ENCODE measurements around the gene DPY19L3.

- no peak for TF ChIP-seq CTCF (IDR thresholded peaks at IDR 0.05)
- no peak for TF ChIP-seq POLR2AphosphoS5 (IDR thresholded peaks at IDR 0.05; ENCODE audit: insufficient read depth in 1 of 2, low read depth in 1 of 2)
- no peak for TF ChIP-seq POLR2A (IDR thresholded peaks at IDR 0.05)
These were observed 37.5 kb upstream of the DPY19L3 start for GRCh38 chr19:32367948-32368536.

Data from vagina (tissue), 2 donors.